GM23248 (cell line): ENCODE data around the gene PDZRN4. TPM values are rescaled to one million over a fixed set of nuclear protein-coding genes. Genes with fewer than 3 reads are reported as not detected.

Source experiments
- DNase-seq: peaks from one replicate; pipeline ENCODE4 v3.0.0-alpha.2; 2015
- H2AFZ ChIP-seq: fragments of 200-600 bp; sonication (generic); 2 replicates; pipeline ENCODE4 v1.6.1; 2016; ENCODE audit warnings: antibody characterized with exemption
- H3F3A ChIP-seq: fragments of 200-600 bp; sonication (generic); 2 replicates; pipeline ENCODE4 v1.6.1; 2016; ENCODE audit warnings: mild to moderate bottlenecking, antibody characterized with exemption, mixed run types; ENCODE audit not compliant: insufficient read depth
- H3K27ac ChIP-seq: fragments of 200-600 bp; sonication (generic); 2 replicates; pipeline ENCODE4 v1.5.1; 2016; ENCODE audit warnings: mild to moderate bottlenecking
- H3K27me3 ChIP-seq: fragments of 200-600 bp; sonication (generic); replicated peaks from 2 replicates; pipeline ENCODE4 v1.6.1; 2016; ENCODE audit warnings: mild to moderate bottlenecking; ENCODE audit not compliant: insufficient read depth
- H3K36me3 ChIP-seq: fragments of 200-600 bp; sonication (generic); 2 replicates; pipeline ENCODE4 v1.6.1; 2016; ENCODE audit warnings: low read depth, mild to moderate bottlenecking
- H3K4me1 ChIP-seq: fragments of 200-600 bp; sonication (generic); 2 replicates; pipeline ENCODE4 v1.6.1; 2016; ENCODE audit warnings: mild to moderate bottlenecking; ENCODE audit not compliant: insufficient read depth
- H3K4me2 ChIP-seq: fragments of 200-600 bp; sonication (generic); one replicate; pipeline ENCODE4 v1.6.1; 2016; ENCODE audit warnings: mild to moderate bottlenecking; ENCODE audit not compliant: unreplicated experiment
- H3K4me3 ChIP-seq: fragments of 200-600 bp; sonication (generic); 2 replicates; pipeline ENCODE4 v1.5.1; 2016; ENCODE audit warnings: mild to moderate bottlenecking
- H3K79me2 ChIP-seq: fragments of 200-600 bp; sonication (generic); 2 replicates; pipeline ENCODE4 v1.6.1; 2016; ENCODE audit warnings: mild to moderate bottlenecking; ENCODE audit not compliant: insufficient read depth
- H3K9ac ChIP-seq: fragments of 200-600 bp; sonication (generic); 2 replicates; pipeline ENCODE4 v1.6.1; 2016; ENCODE audit warnings: mild to moderate bottlenecking
- H3K9me2 ChIP-seq: fragments of 200-600 bp; sonication (generic); 2 replicates; pipeline ENCODE4 v1.6.1; 2016; ENCODE audit warnings: mixed run types, mild to moderate bottlenecking, moderate library complexity; ENCODE audit not compliant: insufficient read depth
- H3K9me3 ChIP-seq: fragments of 200-600 bp; sonication (generic); one replicate; pipeline ENCODE4 v1.6.1; 2017; ENCODE audit warnings: low read depth
- H4K20me1 ChIP-seq: fragments of 200-600 bp; sonication (generic); 2 replicates; pipeline ENCODE4 v1.6.0; 2016; ENCODE audit not compliant: insufficient read depth
- EZH2 ChIP-seq: fragments of 200-600 bp; sonication (generic); IDR thresholded peaks from 2 replicates; pipeline ENCODE4 v1.6.1; 2018; ENCODE audit warnings: antibody characterized with exemption, mild to moderate bottlenecking; ENCODE audit not compliant: insufficient read depth, poor library complexity, severe bottlenecking
- EZH2phosphoT487 ChIP-seq: fragments of 200-600 bp; sonication (generic); IDR thresholded peaks from 2 replicates; pipeline ENCODE4 v1.6.1; 2018; ENCODE audit warnings: antibody characterized with exemption, moderate library complexity, mild to moderate bottlenecking, low read depth; ENCODE audit not compliant: insufficient read depth
- WGBS, 2 experiments: methylation state at CpG; one replicate each; pipeline ENCODE4 v1.1.6; 2015 to 2017; ENCODE audit warnings: low lambda C conversion rate in 2 of 2, low coverage in 1 of 2; ENCODE audit errors: missing lambda C conversion rate in 2 of 2; 5-methylcytosine and 5-hydroxymethylcytosine counted together
- in situ Hi-C: fragments of 300-500 bp; cut with MboI; formaldehyde crosslinking; loops from 2 replicates; pipeline ENCODE4 v1.15.0; 2020
- polyA plus RNA-seq: library from polyadenylated mRNA; unstranded; fragments of >200 nt; fragmentation: Nextera tagmentation; extraction: Ambion mirVana; gene quantifications from 2 replicates; pipeline ENCODE4 v1.2.1, GENCODE V29; 2016
- total RNA-seq: library from RNA; depleted of rRNA; stranded (reverse); fragments of >200 nt; shearing (Covaris generic); gene quantifications from 2 replicates; pipeline ENCODE4 v1.2.3, GENCODE V29; 2014

PDZRN4 gene
- total and polyA plus RNA-seq, 2 experiments from 2014 or later = not detected

GRCh38 chr12:41356181-41356580, 168.1 kb downstream of the PDZRN4 start:
- no peaks in the 10 kb centered on the region for H4K20me1 ChIP-seq
- in situ Hi-C loops = no loop called here
- no peak overlapping the region for H3K4me2 ChIP-seq
- no peak overlapping the region for H3K9ac ChIP-seq
- DNase-seq = no peak
- H3K9me3 ChIP-seq = no peaks in the 10 kb centered on the region
- H3K4me1 ChIP-seq = no peaks in the 10 kb centered on the region
- H2AFZ ChIP-seq = no peak overlapping the region
- H3K27ac ChIP-seq = no peak overlapping the region
- H3F3A ChIP-seq = no peaks in the 10 kb centered on the region
- no peak overlapping the region for H3K4me3 ChIP-seq
- H3K79me2 ChIP-seq = no peaks in the 10 kb centered on the region
- no peaks in the 10 kb centered on the region for H3K9me2 ChIP-seq
- H3K36me3 ChIP-seq = no peaks in the 10 kb centered on the region
- no peaks in the 10 kb centered on the region for H3K27me3 ChIP-seq
- TF ChIP-seq EZH2 (no peak), EZH2phosphoT487 (no peak)

DNA sequence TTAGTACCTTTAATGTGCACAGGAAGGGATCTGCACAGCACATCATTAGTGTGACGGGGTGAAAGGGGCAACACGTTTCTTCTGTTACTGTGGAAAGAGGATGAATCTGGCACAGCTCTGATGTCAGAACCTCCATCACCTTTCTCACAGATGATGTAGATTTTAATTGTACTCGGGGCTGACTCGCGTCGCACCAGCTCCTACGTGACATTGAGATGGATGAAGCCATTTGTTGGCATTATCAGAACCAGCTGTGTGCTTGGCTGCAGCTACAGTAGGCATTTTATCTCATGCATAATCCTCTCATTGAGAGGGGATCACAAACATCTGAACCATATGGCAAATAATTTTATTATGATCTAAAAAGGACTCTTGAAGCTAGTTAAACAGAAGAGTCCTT, 173.6 kb downstream of the PDZRN4 start:
- Histone ChIP-seq H3K36me3 (no peaks in the 10 kb centered on the region), H3K27ac (no peak overlapping the region), H3K4me1 (no peaks in the 10 kb centered on the region), H3K9me3 (no peaks in the 10 kb centered on the region), H3K9me2 (no peaks in the 10 kb centered on the region), H3K4me2 (no peak overlapping the region), H3K27me3 (no peaks in the 10 kb centered on the region), H4K20me1 (no peaks in the 10 kb centered on the region), H3F3A (no peaks in the 10 kb centered on the region), H2AFZ (no peak overlapping the region), H3K4me3 (no peak overlapping the region), H3K9ac (no peak overlapping the region), H3K79me2 (no peaks in the 10 kb centered on the region)
- no peak for DNase-seq
- in situ Hi-C loops = no loop called here
- 0 to 2% methylated on average over 7 of the region's 7 CpGs for WGBS, 2 experiments
- no peak for TF ChIP-seq EZH2

- H3K4me1 ChIP-seq = no peaks in the 10 kb centered on the region
- no peaks in the 10 kb centered on the region for H3K79me2 ChIP-seq
- DNase-seq = no peak
- no peaks in the 10 kb centered on the region for H3K27me3 ChIP-seq
- H4K20me1 ChIP-seq = no peaks in the 10 kb centered on the region
- no peak overlapping the region for H3K4me2 ChIP-seq
- TF ChIP-seq EZH2phosphoT487 = no peak
- TF ChIP-seq EZH2 = no peak
- H2AFZ ChIP-seq = no peak overlapping the region
- no peaks in the 10 kb centered on the region for H3K9me2 ChIP-seq
- H3K36me3 ChIP-seq = no peaks in the 10 kb centered on the region
- H3F3A ChIP-seq = no peaks in the 10 kb centered on the region
- in situ Hi-C loops = no loop called here
- no peak overlapping the region for H3K9ac ChIP-seq
- 3 to 8% methylated on average over 1 of the region's 1 CpG for WGBS, 2 experiments
- no peaks in the 10 kb centered on the region for H3K9me3 ChIP-seq
- no peak overlapping the region for H3K27ac ChIP-seq
- no peak overlapping the region for H3K4me3 ChIP-seq
Observed at GRCh38 chr12:41362510-41362909, 174.4 kb downstream of the PDZRN4 start.

GRCh38 chr12:41362931-41363330, 174.8 kb downstream of the PDZRN4 start:
- Histone ChIP-seq H3K4me1 (no peaks in the 10 kb centered on the region), H3K27ac (no peak overlapping the region), H3K4me3 (no peak overlapping the region), H3K36me3 (no peaks in the 10 kb centered on the region), H4K20me1 (no peaks in the 10 kb centered on the region), H3K9ac (no peak overlapping the region), H3F3A (no peaks in the 10 kb centered on the region), H3K79me2 (no peaks in the 10 kb centered on the region), H3K27me3 (no peaks in the 10 kb centered on the region), H3K4me2 (no peak overlapping the region), H3K9me3 (no peaks in the 10 kb centered on the region), H2AFZ (no peak overlapping the region), H3K9me2 (no peaks in the 10 kb centered on the region)
- no peak for TF ChIP-seq EZH2phosphoT487
- no peak for TF ChIP-seq EZH2
- in situ Hi-C loops = no loop called here
- DNase-seq = no peak

- Histone ChIP-seq H4K20me1 (no peaks in the 10 kb centered on the region), H3K9me3 (no peaks in the 10 kb centered on the region), H3K9me2 (no peaks in the 10 kb centered on the region), H2AFZ (no peak overlapping the region), H3K4me2 (no peak overlapping the region), H3K79me2 (no peaks in the 10 kb centered on the region), H3K36me3 (no peaks in the 10 kb centered on the region), H3F3A (no peaks in the 10 kb centered on the region), H3K4me3 (no peak overlapping the region), H3K27ac (no peak overlapping the region), H3K27me3 (no peaks in the 10 kb centered on the region), H3K4me1 (no peaks in the 10 kb centered on the region), H3K9ac (no peak overlapping the region)
- TF ChIP-seq EZH2 (no peak), EZH2phosphoT487 (no peak)
- no peak for DNase-seq
- in situ Hi-C loops = no loop called here
- 46 to 59% methylated on average over 1 of the region's 1 CpG for WGBS, 2 experiments
Observed at GRCh38 chr12:41364211-41364610, 176.1 kb downstream of the PDZRN4 start.
